IPS DF 4.7 (cell line): ENCODE measurements around the gene MICAL2.

ENCODE experiments used
- DNase-seq: peaks from one replicate; pipeline ENCODE4 v3.0.0-alpha.2; 2013; ENCODE audit warnings: low spot score; ENCODE audit errors: extremely low read depth

MICAL2 gene

DNA sequence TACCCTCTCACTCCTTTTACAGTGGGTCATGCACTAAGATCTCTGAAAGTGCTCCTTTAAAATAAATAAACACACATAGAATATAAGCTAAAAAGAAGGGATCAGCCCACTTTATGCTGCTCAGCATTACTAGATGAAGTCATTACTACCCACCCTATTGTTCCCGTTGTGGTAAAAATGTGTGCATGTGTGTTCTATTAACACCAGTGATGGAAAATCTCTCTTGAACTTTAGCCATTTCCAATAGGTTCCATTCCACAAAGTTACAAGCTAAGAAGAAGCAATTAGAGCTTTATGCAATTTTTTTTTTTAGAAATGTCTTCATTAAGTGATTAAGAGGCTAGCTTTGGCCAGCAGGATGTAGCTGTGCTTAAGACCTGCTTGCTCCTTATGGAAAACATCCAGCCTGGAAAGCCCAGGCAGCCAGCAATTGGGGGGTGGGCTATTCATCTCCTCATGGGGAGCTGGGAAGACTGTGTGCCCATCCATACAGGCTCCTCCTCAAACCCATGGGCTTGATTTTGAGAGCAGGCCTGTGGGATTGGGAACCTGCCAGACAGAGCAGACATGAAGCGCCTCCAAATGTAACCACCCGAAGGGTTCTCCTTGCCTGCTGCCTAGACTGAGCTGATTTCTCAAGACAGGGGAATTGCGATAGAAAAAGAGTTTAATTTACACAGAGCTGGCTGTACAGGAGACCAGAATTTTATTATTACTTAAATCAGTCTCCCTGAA, 174.1 kb downstream of the MICAL2 start:
- no peak for DNase-seq

GRCh38 chr11:12285106-12285505, 174.7 kb downstream of the MICAL2 start:
- DNase-seq: no peak

DNA sequence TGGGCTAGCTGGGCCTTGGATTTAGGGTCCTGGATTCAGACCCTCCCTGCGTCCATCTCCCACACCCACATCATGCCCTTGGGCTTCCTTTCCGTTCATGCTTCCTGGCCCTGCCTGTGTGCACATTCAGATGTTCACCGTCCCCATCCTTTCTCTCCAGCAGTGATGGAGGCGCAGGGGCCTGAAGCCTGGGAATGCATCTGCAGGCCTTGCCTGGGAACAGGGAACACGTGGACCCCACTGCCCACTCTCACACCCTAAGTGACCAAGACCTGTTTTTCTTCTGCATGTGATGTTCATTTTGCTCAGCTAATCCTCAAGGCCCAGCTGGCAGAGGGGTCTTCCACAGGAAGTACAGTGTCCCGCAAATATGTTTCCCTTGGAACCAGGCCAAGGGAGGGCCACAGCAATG, 175.4 kb downstream of the MICAL2 start:
- no peak for DNase-seq

DNA sequence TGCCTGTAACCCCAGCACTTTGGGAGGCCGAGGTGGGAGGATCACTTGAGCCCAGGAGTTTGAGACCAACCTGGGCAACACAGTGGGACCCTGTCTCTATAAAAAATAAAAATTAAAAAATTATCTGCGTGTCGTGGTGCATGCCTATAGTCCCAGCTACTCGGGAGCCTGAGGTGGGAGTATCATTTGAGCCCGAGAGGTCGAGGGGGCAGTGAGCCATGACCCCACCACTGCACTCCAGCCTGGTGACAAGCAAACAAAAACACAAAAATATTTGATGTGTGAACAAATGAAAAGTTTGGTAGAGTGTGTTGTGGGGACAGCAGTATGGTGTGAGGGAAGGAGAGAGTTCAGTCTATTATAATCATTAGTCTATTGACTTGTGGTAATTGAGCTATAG, 176.2 kb downstream of the MICAL2 start:
- no peak for DNase-seq

- no peak for DNase-seq
These were observed 176.6 kb downstream of the MICAL2 start for GRCh38 chr11:12287009-12287373.

- peak; percentile 56 for DNase-seq
These were observed 177.2 kb downstream of the MICAL2 start for GRCh38 chr11:12287374-12288211.

DNA sequence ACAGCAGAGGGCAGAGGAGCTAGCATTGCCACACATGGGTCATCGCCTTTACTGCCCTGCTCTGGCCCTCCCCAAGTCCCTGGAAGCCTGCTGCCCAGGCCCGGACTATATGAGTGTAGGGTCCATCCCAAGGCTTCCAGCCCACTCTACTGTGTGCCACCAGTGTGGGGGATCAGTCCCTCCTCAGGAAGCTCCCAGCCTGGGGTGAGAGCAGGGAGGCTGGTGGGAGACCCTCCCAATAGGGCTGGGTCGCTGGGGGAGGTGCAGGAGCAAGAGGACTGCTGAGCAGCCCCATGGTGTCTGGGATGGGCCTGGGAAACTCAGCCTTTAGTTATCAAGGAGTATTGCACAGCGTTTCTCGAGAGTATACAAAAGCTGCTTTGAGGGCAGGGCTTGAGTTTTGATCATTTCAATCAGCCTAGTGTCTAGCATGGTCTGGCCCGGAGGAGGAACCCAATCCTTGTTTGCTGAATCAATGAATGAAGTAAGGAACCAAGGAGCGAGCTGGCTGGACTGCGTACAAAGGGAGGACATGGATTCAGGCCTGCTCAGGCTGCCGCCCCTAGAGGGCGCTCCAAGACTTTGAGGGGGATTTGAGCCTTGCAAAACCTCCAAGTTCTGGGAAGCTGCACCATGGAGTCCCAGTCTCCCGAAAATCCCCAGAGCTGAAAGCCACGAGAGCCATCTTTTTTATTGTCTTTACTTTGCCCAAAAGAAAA, 178.0 kb downstream of the MICAL2 start:
- peak; percentile 87 for DNase-seq

- no peak for DNase-seq
These were observed 178.7 kb downstream of the MICAL2 start for GRCh38 chr11:12288931-12289666.

GRCh38 chr11:12289667-12290476, 179.5 kb downstream of the MICAL2 start:
- DNase-seq: no peak

- DNase-seq: no peak
These were observed 180.1 kb downstream of the MICAL2 start for GRCh38 chr11:12290477-12290922.

DNA sequence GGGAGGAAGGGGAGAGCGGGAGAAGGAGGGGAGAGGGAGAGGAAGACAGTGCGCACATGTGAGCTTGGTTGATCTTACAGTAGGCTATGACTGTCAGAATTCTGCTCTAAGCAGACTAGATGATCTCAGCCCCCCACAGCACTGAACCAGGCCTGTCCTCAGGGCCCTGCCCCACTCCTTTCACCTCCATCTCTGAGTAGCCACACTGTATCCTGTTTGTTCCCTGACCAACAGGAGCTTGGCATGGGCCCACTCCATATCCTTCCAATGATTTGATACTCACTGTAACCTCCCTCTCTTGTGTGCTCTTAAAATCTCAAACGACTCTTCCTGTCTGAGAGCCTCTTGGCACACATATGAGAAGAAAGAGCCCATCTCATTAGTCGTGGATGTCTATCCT, 180.9 kb downstream of the MICAL2 start:
- no peak for DNase-seq

DNA sequence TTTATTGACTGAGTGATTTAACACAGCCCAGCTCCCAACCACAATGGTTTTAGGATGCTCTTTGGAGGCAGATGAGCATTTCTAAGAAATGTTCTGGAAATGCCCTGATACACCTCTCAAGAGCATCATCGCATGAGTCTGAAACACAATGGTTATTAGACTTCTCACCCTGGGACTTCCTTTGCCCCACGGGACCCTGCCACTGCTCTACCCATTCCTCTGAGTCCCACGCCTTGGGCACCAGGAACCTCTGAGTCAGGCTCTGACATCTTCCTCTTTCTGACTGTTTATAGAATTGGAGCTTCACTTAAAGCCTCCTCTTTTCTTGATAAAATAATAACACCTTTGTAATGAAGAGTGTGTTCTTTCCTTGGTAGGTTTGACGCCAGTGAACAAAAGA, 181.4 kb downstream of the MICAL2 start:
- no peak for DNase-seq

GRCh38 chr11:12292766-12293165, 182.4 kb downstream of the MICAL2 start:
- no peak for DNase-seq

DNA sequence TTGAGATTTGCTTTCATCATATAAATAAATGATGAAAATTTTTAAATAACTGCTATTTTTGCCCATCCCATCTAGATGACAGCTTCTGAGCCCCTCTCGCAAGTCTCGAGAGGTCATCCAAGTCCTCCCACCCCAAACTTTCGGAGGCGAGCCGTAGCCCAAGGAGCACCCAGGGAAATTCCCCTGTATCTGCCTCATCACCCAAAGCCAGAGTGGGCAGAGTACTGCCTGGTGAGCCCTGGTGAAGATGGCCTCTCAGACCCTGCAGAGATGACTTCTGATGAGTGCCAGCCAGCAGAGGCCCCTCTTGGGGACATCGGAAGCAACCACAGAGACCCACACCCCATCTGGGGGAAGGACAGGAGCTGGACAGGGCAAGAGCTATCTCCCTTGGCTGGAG, 183.1 kb downstream of the MICAL2 start:
- no peak for DNase-seq

DNA sequence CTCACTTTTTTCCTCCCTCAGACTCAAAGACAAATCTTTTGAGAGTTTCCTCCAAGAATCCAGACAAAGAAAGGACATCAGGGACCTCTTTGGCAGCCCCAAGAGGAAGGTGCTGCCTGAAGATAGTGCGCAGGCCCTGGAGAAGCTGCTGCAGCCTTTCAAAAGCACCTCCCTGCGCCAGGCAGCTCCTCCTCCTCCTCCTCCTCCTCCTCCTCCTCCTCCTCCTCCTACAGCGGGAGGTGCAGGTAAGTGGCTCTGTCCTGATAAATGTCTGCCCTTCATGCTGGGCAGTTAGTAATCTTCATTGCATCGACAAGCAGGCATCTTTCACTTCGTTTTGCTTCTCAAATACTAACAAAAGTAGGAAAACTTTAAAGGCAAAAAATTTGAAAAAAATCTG, 184.2 kb downstream of the MICAL2 start:
- DNase-seq: no peak

DNA sequence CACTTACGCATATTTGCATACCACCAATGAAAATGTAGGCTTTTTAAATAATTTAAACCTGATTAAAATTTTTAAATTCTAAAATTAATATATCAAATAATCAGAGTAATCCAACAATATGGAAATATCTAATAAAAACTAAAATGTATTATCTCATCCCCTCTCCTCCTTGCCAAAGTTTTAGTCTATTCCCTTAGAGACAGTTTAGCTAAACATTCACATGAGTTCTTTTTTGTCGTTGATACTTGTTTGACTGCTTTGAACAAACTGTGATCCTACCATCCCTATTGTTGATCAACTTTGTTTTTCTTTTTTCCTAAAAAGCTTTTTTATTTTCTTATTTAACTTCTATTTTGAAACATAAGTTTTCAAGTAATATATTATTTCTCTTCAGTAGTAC, 185.6 kb downstream of the MICAL2 start:
- no peak for DNase-seq

GRCh38 chr11:12298610-12299009, 188.2 kb downstream of the MICAL2 start:
- DNase-seq: no peak

DNA sequence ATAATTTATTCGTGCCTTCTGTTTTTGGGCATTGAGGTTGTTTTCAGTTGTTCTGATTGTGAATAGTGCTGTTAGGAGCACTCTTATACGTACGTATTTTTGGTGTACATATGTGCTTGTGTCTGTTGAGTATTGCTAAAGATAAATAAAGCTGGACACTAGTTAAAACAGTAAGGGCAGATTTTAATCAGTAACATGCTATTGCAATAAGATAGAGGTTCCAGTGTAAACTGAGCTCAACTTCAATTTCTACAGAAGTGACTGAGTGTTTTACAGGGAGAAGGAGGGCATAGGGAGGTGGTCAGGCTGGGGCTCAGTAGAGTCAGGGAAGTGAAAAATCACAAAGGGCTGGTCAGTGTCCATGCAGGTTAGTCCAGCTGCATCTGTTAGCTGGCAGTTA, 191.0 kb downstream of the MICAL2 start:
- no peak for DNase-seq

GRCh38 chr11:12303421-12304149, 193.2 kb downstream of the MICAL2 start:
- DNase-seq: no peak

- no peak for DNase-seq
These were observed 196.4 kb downstream of the MICAL2 start for GRCh38 chr11:12306830-12307229.
